KOPT-K1 (cell line): ENCODE results near the gene C2orf92.
"Not testable (repeated sequence)": the region's sequence is repeated elsewhere in the genome, so short reads cannot be mapped to it uniquely, and the experiment has no call there.

Experiments
- H3K27ac ChIP-seq: fragments of 200-600 bp; sonication (generic); 2 replicates; pipeline ENCODE4 v1.5.1; 2016; ENCODE audit warnings: antibody characterized with exemption, mild to moderate bottlenecking, low read depth, low read length; ENCODE audit not compliant: poor library complexity, severe bottlenecking
- H3K36me3 ChIP-seq: fragments of 200-600 bp; sonication (generic); 2 replicates; pipeline ENCODE4 v1.5.1; 2017; ENCODE audit warnings: antibody characterized with exemption, mild to moderate bottlenecking, low read length, moderate library complexity; ENCODE audit not compliant: insufficient read depth
- H3K9me3 ChIP-seq: fragments of 200-600 bp; sonication (generic); 2 replicates; pipeline ENCODE4 v1.5.1; 2017; ENCODE audit warnings: antibody characterized with exemption, low read length, mild to moderate bottlenecking; ENCODE audit not compliant: insufficient read depth, poor library complexity, severe bottlenecking

C2orf92 gene

DNA sequence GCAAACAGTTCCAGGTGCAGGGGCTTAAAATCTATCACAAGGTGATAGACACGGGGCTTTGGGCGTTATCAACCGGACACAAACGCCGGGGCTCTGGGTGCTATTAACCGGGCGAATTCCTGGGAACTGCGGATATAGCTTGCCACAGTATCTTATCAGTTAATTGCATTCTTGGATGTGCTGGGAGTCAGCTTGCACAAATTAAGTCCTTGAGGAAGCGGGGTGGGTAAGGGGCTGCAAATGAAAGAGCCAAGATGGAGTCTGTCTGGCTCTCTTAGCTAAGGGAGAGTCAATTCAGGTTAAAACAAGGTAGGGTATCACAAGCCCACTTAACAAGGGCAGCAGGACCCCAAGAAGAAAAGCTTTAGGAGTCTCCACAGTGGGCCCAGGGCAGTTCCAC is 42.7 kb downstream of the C2orf92 start:
- Histone ChIP-seq H3K27ac (peak overlapping the region; percentile 98), H3K36me3 (peaks cover 27% of the 10 kb centered on the region)
- not testable (repeated sequence) for H3K9me3 ChIP-seq

- Histone ChIP-seq H3K9me3 (no peaks in the 10 kb centered on the region), H3K27ac (peak overlapping the region; percentile 98), H3K36me3 (peaks cover 28% of the 10 kb centered on the region)
Observed at GRCh38 chr2:97712693-97713295, 43.3 kb downstream of the C2orf92 start.

DNA sequence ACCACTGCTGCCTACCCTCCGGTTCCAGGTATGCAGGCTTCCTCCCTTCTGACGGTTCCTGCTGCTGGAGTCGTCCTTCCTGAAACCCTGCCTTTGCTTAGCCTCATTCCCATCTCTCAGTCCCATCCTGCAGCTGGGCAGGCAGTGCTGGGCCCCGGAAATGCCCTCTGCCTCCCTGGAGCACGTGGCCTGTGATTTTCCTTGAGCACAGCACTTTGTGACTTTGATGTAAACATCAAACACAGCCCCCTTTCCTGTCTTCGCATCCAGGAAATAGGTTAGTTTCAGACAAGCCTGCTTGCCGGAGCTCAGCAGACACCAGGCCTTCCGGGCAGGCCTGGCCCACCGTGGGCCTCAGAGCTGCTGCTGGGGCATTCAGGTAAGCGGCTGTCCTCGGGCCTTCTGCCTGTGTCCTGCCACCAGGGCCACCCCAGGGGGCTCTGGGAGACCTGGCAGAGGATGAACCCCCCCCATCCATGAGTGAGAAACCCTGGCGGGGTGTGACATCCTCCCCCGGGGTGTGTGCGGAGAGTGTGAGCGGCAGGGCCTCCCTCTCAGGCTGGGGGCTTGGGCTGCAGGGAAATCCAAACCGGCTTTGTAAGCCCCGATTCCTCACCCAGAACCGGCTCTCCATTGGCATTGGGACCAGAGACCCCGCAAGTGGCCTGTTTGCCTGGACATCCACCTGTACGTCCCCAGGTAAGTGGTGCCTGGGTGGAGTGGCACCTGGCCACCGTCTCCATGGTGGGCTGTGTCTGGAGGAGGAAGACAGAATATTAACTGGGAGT is 44.0 kb downstream of the C2orf92 start, which contains the start of gene ZAP70:
Gene ZAP70, plus strand, starts transcription at position 281 of the 788 bp plus-strand sequence. CDS start 10,461 bp downstream, outside the sequence.
- peak within 1 kb of the TSS; percentile 98 for H3K27ac ChIP-seq

DNA sequence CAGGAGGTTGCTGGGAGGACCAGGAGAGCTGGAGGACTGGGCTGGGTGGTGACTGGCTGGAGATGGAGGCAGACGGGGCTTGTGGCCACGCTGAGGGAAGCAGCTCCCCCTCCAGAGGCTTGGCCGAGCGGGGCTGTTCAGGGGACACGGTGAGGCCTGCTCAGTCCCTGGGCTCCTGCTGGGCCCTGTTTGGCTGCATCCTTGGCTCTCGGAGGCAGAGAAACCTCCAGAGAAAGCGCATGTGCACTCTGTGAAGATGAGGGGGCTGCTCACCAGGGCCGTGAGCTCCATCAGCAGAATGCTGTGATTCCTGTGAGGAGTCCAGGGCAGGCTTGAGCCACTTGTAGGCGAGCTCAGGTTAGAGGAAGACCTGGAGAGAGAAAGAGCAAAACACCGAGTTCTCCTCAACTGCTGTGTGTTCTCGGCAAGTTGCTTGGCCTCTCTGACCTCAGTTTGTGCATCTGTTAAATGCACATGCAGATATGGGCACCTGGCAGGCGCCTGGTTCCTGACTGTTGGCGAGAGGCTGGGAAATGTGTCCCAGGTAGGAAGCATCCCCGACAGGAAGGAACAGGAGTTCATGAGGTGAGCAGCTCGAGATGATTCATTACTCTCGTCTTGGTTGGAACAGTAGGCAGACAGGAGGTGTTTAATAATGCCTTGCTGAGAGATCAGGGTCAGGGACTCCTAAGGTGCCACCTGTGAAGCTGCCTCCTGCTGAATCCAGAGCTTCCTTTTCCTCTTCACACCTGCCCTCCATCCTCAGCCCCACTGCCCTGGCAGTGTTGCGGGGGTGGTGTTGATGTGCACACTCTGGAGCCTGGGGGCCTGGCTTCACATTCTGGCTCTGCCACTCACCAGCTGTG is 44.8 kb downstream of the C2orf92 start:
- H3K9me3 ChIP-seq: no peaks in the 10 kb centered on the region
- peak overlapping the region; percentile 98 for H3K27ac ChIP-seq
- H3K36me3 ChIP-seq: peaks cover 28% of the 10 kb centered on the region

More for the DNA sequence above, 44.0 kb downstream of the C2orf92 start, which contains the start of gene ZAP70:
- Histone ChIP-seq H3K36me3 (peaks cover 28% of the 10 kb centered on the region), H3K9me3 (no peaks in the 10 kb centered on the region)

DNA sequence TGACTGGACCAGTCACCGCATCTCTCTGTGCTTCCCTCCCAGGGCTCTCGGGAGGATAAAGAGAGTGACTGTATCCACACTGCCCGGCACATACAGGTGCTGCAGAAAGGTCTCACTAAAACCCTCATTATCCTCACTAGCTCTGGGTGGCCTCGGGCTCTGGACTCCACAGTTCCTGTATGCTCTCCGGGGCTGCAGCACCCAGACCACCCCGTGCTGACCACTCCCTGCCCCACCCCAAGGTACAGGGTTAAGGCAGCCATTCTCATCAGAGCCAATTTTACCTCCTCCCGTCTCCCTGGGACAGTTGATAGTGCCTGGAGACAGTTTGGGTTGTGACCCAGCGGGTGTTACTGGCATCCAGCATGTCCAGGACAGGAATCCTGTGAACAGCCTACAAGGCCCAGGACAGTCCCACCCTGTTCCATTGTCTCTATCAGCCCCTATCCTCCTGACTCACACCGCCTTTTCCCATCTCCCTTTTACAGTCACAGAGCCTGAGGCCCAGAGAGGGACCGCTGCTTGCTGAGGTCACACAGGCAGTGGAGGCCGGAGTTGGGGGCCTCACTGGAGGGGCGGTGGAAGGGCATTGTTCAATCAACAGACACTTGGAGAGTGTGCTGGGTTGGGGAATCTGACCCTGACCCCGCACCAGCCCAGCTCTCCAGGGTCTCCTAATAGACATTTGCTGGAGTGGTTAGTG is 45.6 kb downstream of the C2orf92 start:
- H3K27ac ChIP-seq: peak overlapping the region; percentile 98
- H3K36me3 ChIP-seq: peaks cover 34% of the 10 kb centered on the region
- no peaks in the 10 kb centered on the region for H3K9me3 ChIP-seq

DNA sequence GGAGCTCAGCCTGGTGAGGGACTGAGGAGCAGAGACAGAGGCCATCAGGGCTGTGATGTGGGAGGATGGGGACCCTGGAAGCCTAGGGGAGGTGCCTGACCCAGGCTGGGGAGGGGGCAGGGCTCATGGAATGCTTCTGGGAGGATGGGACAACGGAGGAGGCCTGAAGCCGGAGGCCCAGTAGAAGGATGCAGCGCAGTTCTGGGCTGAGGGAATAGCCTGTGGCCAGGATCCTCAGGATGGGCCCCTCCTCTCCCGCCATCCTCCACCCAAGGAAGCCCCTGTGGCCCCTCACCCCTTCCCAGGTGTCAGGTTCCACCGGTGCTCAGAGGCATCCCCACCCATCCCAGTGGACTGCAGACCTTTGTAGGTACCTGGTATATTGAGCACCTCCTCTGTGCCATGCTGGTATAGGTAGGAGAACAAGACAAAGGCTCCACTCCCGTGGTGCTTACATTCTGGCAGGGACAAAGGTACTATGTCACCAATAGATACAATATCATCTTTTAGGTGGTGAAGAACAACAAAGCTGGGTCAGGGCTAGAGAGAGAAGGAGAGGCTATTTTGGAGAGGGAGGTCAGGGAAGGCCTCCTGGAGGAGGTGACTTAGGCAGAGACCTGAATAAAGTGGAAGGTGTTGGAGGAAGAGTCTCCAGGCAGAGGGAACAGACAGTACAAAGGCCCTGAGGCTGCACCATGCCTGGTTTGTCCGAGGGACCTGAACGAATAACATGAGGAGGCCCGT is 46.6 kb downstream of the C2orf92 start:
- Histone ChIP-seq H3K27ac (peak overlapping the region; percentile 98), H3K36me3 (peaks cover 44% of the 10 kb centered on the region), H3K9me3 (no peaks in the 10 kb centered on the region)

GRCh38 chr2:97716695-97717612 is 47.4 kb downstream of the C2orf92 start:
- H3K27ac ChIP-seq: peak overlapping the region; percentile 98
- no peaks in the 10 kb centered on the region for H3K9me3 ChIP-seq
- peaks cover 50% of the 10 kb centered on the region for H3K36me3 ChIP-seq

GRCh38 chr2:97717613-97717995 is 48.1 kb downstream of the C2orf92 start:
- peaks cover 57% of the 10 kb centered on the region for H3K36me3 ChIP-seq
- peak overlapping the region; percentile 98 for H3K27ac ChIP-seq
- no peaks in the 10 kb centered on the region for H3K9me3 ChIP-seq

- H3K36me3 ChIP-seq: peaks cover 63% of the 10 kb centered on the region
- H3K27ac ChIP-seq: peak overlapping the region; percentile 98
- H3K9me3 ChIP-seq: no peaks in the 10 kb centered on the region
Observed at GRCh38 chr2:97718051-97718882, 48.8 kb downstream of the C2orf92 start.

DNA sequence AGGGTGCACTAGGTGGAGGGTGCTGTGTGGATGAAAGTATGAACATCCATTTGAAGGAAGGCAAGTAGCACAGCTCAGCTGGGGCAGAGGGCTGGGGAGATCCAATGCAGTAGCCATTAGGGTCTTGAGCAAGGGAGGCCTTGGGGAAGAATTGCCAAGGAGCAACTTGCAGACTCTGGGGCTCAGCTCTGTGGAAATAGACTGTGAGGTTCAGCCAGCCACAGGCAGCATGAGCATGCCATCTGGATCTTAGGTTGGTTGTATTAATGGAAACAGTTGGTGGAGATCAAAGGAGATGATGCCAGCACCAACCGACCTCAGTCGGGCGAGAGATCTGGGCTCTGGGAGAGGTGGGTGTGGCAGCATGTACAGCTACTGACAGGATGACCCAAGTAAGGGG is 49.4 kb downstream of the C2orf92 start:
- Histone ChIP-seq H3K27ac (peak overlapping the region; percentile 98), H3K36me3 (peaks cover 70% of the 10 kb centered on the region), H3K9me3 (no peaks in the 10 kb centered on the region)

GRCh38 chr2:97719362-97720155 is 50.0 kb downstream of the C2orf92 start:
- peak overlapping the region; percentile 98 for H3K27ac ChIP-seq
- no peaks in the 10 kb centered on the region for H3K9me3 ChIP-seq
- H3K36me3 ChIP-seq: peaks cover 76% of the 10 kb centered on the region

GRCh38 chr2:97720746-97721145 is 51.2 kb downstream of the C2orf92 start:
- no peaks in the 10 kb centered on the region for H3K9me3 ChIP-seq
- peak overlapping the region; percentile 98 for H3K27ac ChIP-seq
- peaks cover 76% of the 10 kb centered on the region for H3K36me3 ChIP-seq
